ENCODE data around the gene HAND1.

Gene HAND1

GRCh38 chr5:154430961-154431630 is 46.9 kb downstream of the HAND1 start:
- DNase-seq (no peak), ATAC-seq (no peak)
- H3K27ac Mint-ChIP-seq, result no peak overlapping the region
- no peaks in the 10 kb centered on the region for H3K27me3 Mint-ChIP-seq
- no peaks in the 10 kb centered on the region for H3K9me3 Mint-ChIP-seq
- H3K4me3 Mint-ChIP-seq, result no peak overlapping the region
- peaks cover 5% of the 10 kb centered on the region for H3K4me1 Mint-ChIP-seq

GRCh38 chr5:154430466-154430865 is 47.6 kb downstream of the HAND1 start:
- Mint-ChIP-seq H3K27ac (no peak overlapping the region), H3K9me3 (no peaks in the 10 kb centered on the region), H3K4me3 (no peak overlapping the region), H3K27me3 (no peaks in the 10 kb centered on the region), H3K4me1 (peaks cover 5% of the 10 kb centered on the region)
- DNase-seq, result no peak
- no peak for ATAC-seq

GRCh38 chr5:154429341-154429740 is 48.7 kb downstream of the HAND1 start:
- H3K27me3 Mint-ChIP-seq, result no peaks in the 10 kb centered on the region
- ATAC-seq, result no peak
- H3K4me1 Mint-ChIP-seq, result peaks cover 5% of the 10 kb centered on the region
- no peak for DNase-seq
- no peak overlapping the region for H3K4me3 Mint-ChIP-seq
- H3K9me3 Mint-ChIP-seq, result no peaks in the 10 kb centered on the region
- H3K27ac Mint-ChIP-seq, result no peak overlapping the region

- DNase-seq (no peak), ATAC-seq (no peak)
- Mint-ChIP-seq H3K4me1 (peaks cover 5% of the 10 kb centered on the region), H3K27ac (no peak overlapping the region), H3K4me3 (no peak overlapping the region), H3K9me3 (no peaks in the 10 kb centered on the region), H3K27me3 (no peaks in the 10 kb centered on the region)
Observed at GRCh38 chr5:154428208-154428607, 49.8 kb downstream of the HAND1 start.
